Choroid plexus epithelial cell (primary cell): ENCODE data around the gene PFDN1.

Experiments
- DNase-seq: peaks from one replicate; pipeline ENCODE4 v3.0.0-alpha.2; 2010; ENCODE audit warnings: low read depth
- H3K4me3 ChIP-seq: 2 replicates; pipeline ENCODE4 v1.5.1; 2011; ENCODE audit warnings: low read depth, mild to moderate bottlenecking, control low read depth, low read length, moderate library complexity
- TF ChIP-seq, protein P1 (sequence below): conservative IDR thresholded peaks from 2 replicates; pipeline ENCODE4 v1.5.1; 2011; ENCODE audit warnings: low read depth, mild to moderate bottlenecking, control low read depth, inconsistent platforms, low read length, moderate library complexity

Gene PFDN1

DNA sequence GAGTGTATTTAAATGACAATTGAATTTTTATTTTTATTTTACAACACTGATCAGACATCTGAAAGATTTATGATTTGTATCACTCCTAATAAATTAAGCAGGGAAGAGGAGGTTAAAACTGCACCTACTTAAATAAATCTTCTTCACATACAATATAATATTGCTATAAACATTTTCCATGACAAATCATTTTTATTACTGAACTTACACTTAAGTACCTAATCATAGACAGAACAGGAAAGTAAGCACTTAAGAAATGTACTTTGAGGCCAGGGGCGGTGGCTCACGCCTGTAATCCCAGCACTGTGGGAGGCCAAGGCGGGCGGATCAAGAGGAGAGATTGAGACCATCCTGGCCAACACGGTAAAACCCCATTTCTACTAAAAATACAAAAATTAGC lies 3.8 kb downstream of the PFDN1 start:
- TF ChIP-seq, protein P1, sequence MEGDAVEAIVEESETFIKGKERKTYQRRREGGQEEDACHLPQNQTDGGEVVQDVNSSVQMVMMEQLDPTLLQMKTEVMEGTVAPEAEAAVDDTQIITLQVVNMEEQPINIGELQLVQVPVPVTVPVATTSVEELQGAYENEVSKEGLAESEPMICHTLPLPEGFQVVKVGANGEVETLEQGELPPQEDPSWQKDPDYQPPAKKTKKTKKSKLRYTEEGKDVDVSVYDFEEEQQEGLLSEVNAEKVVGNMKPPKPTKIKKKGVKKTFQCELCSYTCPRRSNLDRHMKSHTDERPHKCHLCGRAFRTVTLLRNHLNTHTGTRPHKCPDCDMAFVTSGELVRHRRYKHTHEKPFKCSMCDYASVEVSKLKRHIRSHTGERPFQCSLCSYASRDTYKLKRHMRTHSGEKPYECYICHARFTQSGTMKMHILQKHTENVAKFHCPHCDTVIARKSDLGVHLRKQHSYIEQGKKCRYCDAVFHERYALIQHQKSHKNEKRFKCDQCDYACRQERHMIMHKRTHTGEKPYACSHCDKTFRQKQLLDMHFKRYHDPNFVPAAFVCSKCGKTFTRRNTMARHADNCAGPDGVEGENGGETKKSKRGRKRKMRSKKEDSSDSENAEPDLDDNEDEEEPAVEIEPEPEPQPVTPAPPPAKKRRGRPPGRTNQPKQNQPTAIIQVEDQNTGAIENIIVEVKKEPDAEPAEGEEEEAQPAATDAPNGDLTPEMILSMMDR = no peak
- no peak overlapping the region for H3K4me3 ChIP-seq
- DNase-seq = no peak

DNA sequence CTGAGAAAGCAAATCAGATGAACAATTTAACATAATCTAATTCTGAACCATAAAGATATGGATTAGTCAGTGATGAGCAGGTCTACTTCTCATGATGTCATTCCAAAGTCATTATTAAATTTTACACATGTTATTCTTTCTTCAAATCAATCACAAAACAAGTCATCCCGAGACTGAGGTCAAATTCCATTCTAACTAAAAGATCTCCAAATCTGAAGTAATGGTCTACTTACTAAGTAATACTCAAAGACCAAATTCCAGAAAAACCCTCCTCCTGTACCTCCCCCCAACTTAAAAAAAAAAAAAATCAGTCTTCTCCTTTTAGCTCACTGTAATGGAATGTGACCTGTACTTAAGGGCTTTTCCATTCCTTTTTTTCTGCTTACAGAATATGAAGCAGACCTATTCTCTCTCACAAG lies 4.7 kb downstream of the PFDN1 start:
- peak; percentile 78 for DNase-seq
- TF ChIP-seq, protein P1 = no peak
- H3K4me3 ChIP-seq = no peak overlapping the region

DNA sequence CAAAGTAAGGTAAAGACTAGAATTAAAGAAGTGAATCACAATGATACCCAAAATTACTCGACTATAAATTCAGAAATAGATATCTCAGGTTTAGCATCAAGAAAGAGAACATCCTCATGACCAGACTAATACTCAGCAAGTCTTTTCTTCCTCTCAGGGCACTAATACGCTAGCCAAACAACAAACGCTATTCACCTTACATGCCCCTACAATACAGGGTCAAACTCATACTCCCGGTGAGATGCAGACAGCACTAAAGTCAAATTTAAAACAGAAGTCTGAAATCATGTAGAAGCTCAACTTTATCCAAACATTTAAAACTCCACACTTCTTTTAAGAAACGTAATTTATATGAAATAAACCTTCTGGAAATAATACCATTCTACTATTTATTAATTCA lies 5.6 kb downstream of the PFDN1 start:
- TF ChIP-seq, protein P1 = no peak
- DNase-seq = no peak
- H3K4me3 ChIP-seq = no peak overlapping the region

DNA sequence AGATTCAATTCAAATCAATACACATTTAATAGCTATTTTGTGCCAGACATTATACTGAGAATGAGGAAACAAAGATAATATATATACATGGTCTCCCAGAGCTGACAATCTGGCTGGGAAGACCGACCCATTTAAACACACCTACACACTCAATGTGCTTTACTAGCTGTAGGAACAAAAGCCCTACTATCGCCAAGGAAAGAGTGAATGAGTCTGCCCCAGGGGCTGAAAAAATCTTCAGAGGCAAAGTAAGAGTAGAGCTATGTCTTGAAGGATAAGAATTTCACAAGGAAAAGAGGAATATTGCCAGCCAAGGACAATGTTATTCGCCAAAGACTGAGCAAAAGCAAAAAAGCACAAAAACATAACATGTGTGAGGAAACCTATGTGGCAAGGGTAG lies 6.6 kb downstream of the PFDN1 start:
- no peak overlapping the region for H3K4me3 ChIP-seq
- no peak for DNase-seq
- TF ChIP-seq, protein P1 = no peak

DNA sequence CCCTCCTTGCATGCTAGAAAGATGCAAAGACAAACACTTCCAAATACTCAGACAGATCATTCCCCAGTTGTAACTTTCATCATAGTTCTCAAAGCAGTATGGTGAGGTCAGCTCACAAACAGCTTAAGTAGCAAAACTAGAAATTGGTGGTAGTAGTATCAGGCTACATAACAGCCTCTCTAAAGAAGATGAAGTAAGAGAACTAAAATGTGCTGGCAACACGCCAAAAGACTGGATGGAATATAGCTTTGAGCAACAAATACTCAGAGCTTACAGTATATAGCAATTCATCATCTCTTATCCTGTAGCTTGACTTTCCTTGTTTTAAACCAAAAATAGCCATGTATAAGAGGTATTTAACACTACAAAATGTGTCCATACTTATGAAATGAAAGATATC lies 7.5 kb downstream of the PFDN1 start:
- TF ChIP-seq, protein P1 = no peak
- no peak overlapping the region for H3K4me3 ChIP-seq
- peak; percentile 99 for DNase-seq

DNA sequence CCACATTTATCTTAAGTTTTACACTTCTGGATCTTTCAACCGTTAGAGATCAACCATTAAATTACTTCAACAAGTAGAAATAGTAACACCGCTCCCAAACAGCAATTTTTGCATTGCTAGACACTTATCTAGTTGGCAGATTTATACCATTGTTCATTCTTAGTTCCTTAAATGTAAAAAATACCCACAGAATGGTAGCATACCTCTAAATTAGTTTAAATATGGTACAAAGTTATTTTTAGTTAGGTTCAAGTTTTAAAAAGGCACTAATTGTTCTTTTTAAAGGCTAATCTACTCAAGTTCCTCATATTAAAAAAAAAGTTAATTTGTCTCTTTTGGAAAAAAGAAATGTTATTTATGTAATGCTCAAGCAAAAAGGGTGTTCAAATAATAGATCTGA lies 8.1 kb downstream of the PFDN1 start:
- no peak for DNase-seq
- no peak overlapping the region for H3K4me3 ChIP-seq
- TF ChIP-seq, protein P1 = no peak

DNA sequence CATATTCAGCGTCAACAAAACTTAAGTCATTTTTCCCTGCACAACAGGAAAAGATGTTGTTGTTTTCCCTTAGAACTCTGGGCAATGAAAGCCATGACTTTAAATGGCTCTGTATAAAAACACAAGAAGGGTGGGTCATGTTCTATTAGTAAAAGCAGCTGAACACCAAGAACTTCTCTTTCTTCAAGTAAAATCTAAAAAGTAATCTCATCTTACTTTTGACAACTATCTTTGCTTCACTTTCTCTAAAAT lies 9.1 kb downstream of the PFDN1 start:
- TF ChIP-seq, protein P1 = no peak
- no peak overlapping the region for H3K4me3 ChIP-seq
- no peak for DNase-seq
